GM12878 (cell line): Measurements from ENCODE around the gene DKK3. TPM values are rescaled to one million over a fixed set of nuclear protein-coding genes. Genes with fewer than 3 reads are reported as not detected.

Experiments
- ATAC-seq: fragments of 200-7000 bp; cut with Tn5 transposase; 3 replicates; pipeline ENCODE4 v1.9.1; 2020; ENCODE audit warnings: mild to moderate bottlenecking, moderate library complexity
- BruUV-seq: library from RNA; stranded (reverse); fragments of 400-500 nt; replicated peaks from 2 replicates; lab custom pipeline; 2021; lab: Mats Ljungman, UMichigan
- CTCF ChIA-PET: fragments of 300-600 bp; sonication (Branson Sonifier 250); formaldehyde crosslinking; extraction: SDS; loops from one replicate; lab custom pipeline; 2021; ENCODE audit warnings: inconsistent platforms; lab: Yijun Ruan, JAX
- POLR2A ChIA-PET: fragments of 350-600 bp; formaldehyde crosslinking; extraction: SDS; loops from one replicate; lab custom pipeline; 2021; ENCODE audit warnings: inconsistent platforms; lab: Charles Lee
- RAD21 ChIA-PET: fragments of 300-600 bp; sonication (Branson Sonifier 250); formaldehyde crosslinking; loops from one replicate; lab custom pipeline; 2023; ENCODE audit warnings: antibody characterized with exemption; ENCODE audit not compliant: unreplicated experiment; lab: Charles Lee
- SMC1A ChIA-PET: fragments of 300-600 bp; sonication (Branson Sonifier 250); formaldehyde crosslinking; loops from one replicate; lab custom pipeline; 2023; ENCODE audit not compliant: unreplicated experiment, uncharacterized antibody; lab: Charles Lee
- DNase-seq: peaks from one replicate; pipeline ENCODE4 v3.0.0-alpha.2; 2011; ENCODE audit warnings: low read depth, low spot score
- FAIRE-seq: peaks from 3 replicates; lab custom pipeline; 2011; peaks lifted over from hg19 to GRCh38; lab: Jason Lieb, UNC
- H2AFZ ChIP-seq: 2 replicates; pipeline ENCODE4 v1.6.0; 2011; ENCODE audit warnings: low read depth, low read length, control low read depth; ENCODE audit not compliant: control insufficient read depth
- H3K27ac ChIP-seq: 2 replicates; pipeline ENCODE4 v1.5.1; 2011; ENCODE audit warnings: control low read depth; ENCODE audit not compliant: control insufficient read depth, insufficient read depth
- H3K27me3 ChIP-seq, 2 experiments: replicated peaks in 1 of 2; 2 replicates each; pipeline versions ENCODE4 v1.6.0 to v1.6.1; 2011; ENCODE audit warnings: low read length in 1 of 2; ENCODE audit not compliant: control insufficient read depth in 2 of 2, insufficient read depth in 2 of 2
- H3K36me3 ChIP-seq, 2 experiments: 2 replicates each; pipeline ENCODE4 v1.5.1; 2011; ENCODE audit warnings: low read length in 1 of 2; ENCODE audit not compliant: control insufficient read depth in 2 of 2, insufficient read depth in 2 of 2
- H3K4me1 ChIP-seq: 2 replicates; pipeline ENCODE4 v1.6.1; 2011; ENCODE audit warnings: mild to moderate bottlenecking, low read length, moderate library complexity, mixed read lengths; ENCODE audit not compliant: control insufficient read depth, insufficient read depth
- H3K4me2 ChIP-seq: 2 replicates; pipeline ENCODE4 v1.6.0; 2011; ENCODE audit warnings: control low read depth; ENCODE audit not compliant: control insufficient read depth, insufficient read depth
- H3K4me3 ChIP-seq: fragments of 200-600 bp; sonication (generic); 2 replicates; pipeline ENCODE4 v1.5.1; 2016
- H3K79me2 ChIP-seq: 2 replicates; pipeline ENCODE4 v1.6.0; 2011; ENCODE audit warnings: low read length; ENCODE audit not compliant: control insufficient read depth, insufficient read depth
- H3K9ac ChIP-seq: 2 replicates; pipeline ENCODE4 v1.8.0; 2011; ENCODE audit warnings: low read length, control low read depth, mixed read lengths; ENCODE audit not compliant: control insufficient read depth, insufficient read depth
- H3K9me3 ChIP-seq: replicated peaks from 3 replicates; pipeline ENCODE4 v1.5.1; 2011; ENCODE audit warnings: mild to moderate bottlenecking, low read length; ENCODE audit not compliant: control insufficient read depth, insufficient read depth
- H4K20me1 ChIP-seq: 2 replicates; pipeline ENCODE4 v1.6.0; 2011; ENCODE audit not compliant: control insufficient read depth, insufficient read depth
- GABPA ChIP-seq: IDR thresholded peaks from 2 replicates; pipeline ENCODE4 v1.6.1; 2014; ENCODE audit warnings: antibody characterized with exemption, low read depth, mild to moderate bottlenecking, inconsistent platforms
- IKZF1 ChIP-seq: fragments of 450-650 bp; conservative IDR thresholded peaks from 2 replicates; pipeline ENCODE4 v1.6.1; 2017; ENCODE audit warnings: antibody characterized with exemption, mild to moderate bottlenecking
- JUND ChIP-seq: IDR thresholded peaks from 2 replicates; pipeline ENCODE4 v1.6.1; 2012; ENCODE audit warnings: low read depth, mild to moderate bottlenecking, low read length, improper control_type of control experiment, moderate library complexity
- NRF1 ChIP-seq: conservative IDR thresholded peaks from 2 replicates; pipeline ENCODE4 v1.6.1; 2011; ENCODE audit warnings: mild to moderate bottlenecking, low read depth, low read length, improper control_type of control experiment
- WRNIP1 ChIP-seq: IDR thresholded peaks from 2 replicates; pipeline ENCODE4 v1.6.1; 2011; ENCODE audit warnings: low read depth, low read length, improper control_type of control experiment, borderline replicate concordance
- ZZZ3 ChIP-seq: IDR thresholded peaks from 2 replicates; pipeline ENCODE4 v1.6.1; 2011; ENCODE audit warnings: low read depth; ENCODE audit not compliant: control insufficient read depth, insufficient read length
- in situ Hi-C: fragments of 300-500 bp; cut with MboI; formaldehyde crosslinking; loops from 9 replicates; pipeline ENCODE4 v1.14.3; 2018; ENCODE audit warnings: mixed read lengths
- intact Hi-C: fragments of 100-400 bp; cut with micrococcal nuclease; formaldehyde crosslinking; loops from one replicate; pipeline ENCODE4 v1.14.2; 2022; ENCODE audit not compliant: unreplicated experiment
- polyA plus RNA-seq, 11 experiments: library from polyadenylated mRNA; depleted of rRNA in 4 of 11; unstranded in 6 of 11; stranded (reverse) in 5 of 11; fragments of >200 nt; fragmentation: Nextera tagmentation in 4 of 11; fragmentation: Illumina TruSeq in 1 of 11; extraction: Ambion mirVana in 4 of 11; extraction: Trizol in 1 of 11; gene quantifications; 1 replicate in 1 of 11; 2 replicates in 10 of 11; pipeline versions ENCODE4 v1.2.1 to v1.2.3, GENCODE V29; 2011 to 2016; ENCODE audit warnings: inconsistent platforms in 2 of 11, missing spikeins in 2 of 11, low read depth in 1 of 11
- total RNA-seq, 4 experiments: library from RNA; depleted of rRNA in 3 of 4; stranded (reverse); fragments of >200 nt in 3 of 4; fragmentation: Illumina TruSeq in 1 of 4; extraction: Trizol in 1 of 4; gene quantifications; 2 replicates each; pipeline versions ENCODE4 v1.2.1 to v1.2.3, GENCODE V29; 2013 to 2021
- TF ChIP-seq, protein P1 (sequence below): fragments of 450-650 bp; IDR thresholded peaks from 2 replicates; pipeline ENCODE4 v1.6.1; 2017; ENCODE audit warnings: mild to moderate bottlenecking, moderate library complexity
- TF ChIP-seq, protein P2 (sequence below): IDR thresholded peaks from 2 replicates; pipeline ENCODE4 v1.6.1; 2011; ENCODE audit warnings: mild to moderate bottlenecking, low read depth, low read length, moderate library complexity; ENCODE audit not compliant: insufficient replicate concordance
- TF ChIP-seq, protein P3 (sequence below): fragments of 450-650 bp; IDR thresholded peaks from 2 replicates; pipeline ENCODE4 v1.6.1; 2014; ENCODE audit warnings: mild to moderate bottlenecking
- TF ChIP-seq, protein P4 (sequence below): fragments of 150-350 bp; IDR thresholded peaks from 2 replicates; pipeline ENCODE4 v1.6.1; 2016; ENCODE audit warnings: low read depth, low read length

DKK3 gene
- total and polyA plus RNA-seq, 10 of the 15 experiments (the other 5 are each of a cell fraction or from before 2014, with no cell fraction given), result 0.07 to 0.16 (median 0.15) TPM; not detected in 7

DNA sequence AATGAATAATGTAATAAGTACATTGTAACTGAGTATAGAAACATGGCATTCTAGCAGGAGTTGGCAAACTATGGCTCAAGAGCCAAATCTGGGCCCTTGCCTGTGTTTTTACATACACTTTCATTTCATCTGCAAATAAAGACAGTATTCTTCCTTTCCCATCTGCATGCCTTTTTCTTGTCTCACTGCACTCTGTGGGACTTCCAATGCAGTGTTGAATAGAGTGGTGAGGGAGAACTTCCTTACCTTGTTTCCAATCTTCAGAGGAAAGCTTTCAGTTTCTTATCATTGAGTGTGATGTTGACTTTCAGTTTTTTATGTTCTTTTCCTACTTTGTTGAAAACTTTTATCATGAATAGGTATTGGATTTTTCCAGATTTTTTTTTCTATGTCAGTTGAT, 84.6 kb downstream of the DKK3 start:
- H3K79me2 ChIP-seq, result no peaks in the 10 kb centered on the region
- H3K4me2 ChIP-seq, result no peak overlapping the region
- no peak overlapping the region for H3K27ac ChIP-seq
- ChIA-PET RAD21 (no interaction called here), SMC1A (no interaction called here), CTCF (no interaction called here)
- ATAC-seq (no peak), DNase-seq (no peak), FAIRE-seq (no peak)
- no peaks in the 10 kb centered on the region for H4K20me1 ChIP-seq
- in situ Hi-C loops, result no loop called here
- peaks cover 0 to 5% of the 10 kb centered on the region in 2 experiments; a peak in 1 of 4 replicates for H3K36me3 ChIP-seq
- no peak overlapping the region for H2AFZ ChIP-seq
- H3K9me3 ChIP-seq, result no peaks in the 10 kb centered on the region
- no TSS peak for BruUV-seq
- no peaks in the 10 kb centered on the region for H3K4me1 ChIP-seq
- TF ChIP-seq JUND (no peak), GABPA (no peak), WRNIP1 (no peak), ZZZ3 (no peak), NRF1 (no peak), IKZF1 (no peak)
- TF ChIP-seq, protein P1, sequence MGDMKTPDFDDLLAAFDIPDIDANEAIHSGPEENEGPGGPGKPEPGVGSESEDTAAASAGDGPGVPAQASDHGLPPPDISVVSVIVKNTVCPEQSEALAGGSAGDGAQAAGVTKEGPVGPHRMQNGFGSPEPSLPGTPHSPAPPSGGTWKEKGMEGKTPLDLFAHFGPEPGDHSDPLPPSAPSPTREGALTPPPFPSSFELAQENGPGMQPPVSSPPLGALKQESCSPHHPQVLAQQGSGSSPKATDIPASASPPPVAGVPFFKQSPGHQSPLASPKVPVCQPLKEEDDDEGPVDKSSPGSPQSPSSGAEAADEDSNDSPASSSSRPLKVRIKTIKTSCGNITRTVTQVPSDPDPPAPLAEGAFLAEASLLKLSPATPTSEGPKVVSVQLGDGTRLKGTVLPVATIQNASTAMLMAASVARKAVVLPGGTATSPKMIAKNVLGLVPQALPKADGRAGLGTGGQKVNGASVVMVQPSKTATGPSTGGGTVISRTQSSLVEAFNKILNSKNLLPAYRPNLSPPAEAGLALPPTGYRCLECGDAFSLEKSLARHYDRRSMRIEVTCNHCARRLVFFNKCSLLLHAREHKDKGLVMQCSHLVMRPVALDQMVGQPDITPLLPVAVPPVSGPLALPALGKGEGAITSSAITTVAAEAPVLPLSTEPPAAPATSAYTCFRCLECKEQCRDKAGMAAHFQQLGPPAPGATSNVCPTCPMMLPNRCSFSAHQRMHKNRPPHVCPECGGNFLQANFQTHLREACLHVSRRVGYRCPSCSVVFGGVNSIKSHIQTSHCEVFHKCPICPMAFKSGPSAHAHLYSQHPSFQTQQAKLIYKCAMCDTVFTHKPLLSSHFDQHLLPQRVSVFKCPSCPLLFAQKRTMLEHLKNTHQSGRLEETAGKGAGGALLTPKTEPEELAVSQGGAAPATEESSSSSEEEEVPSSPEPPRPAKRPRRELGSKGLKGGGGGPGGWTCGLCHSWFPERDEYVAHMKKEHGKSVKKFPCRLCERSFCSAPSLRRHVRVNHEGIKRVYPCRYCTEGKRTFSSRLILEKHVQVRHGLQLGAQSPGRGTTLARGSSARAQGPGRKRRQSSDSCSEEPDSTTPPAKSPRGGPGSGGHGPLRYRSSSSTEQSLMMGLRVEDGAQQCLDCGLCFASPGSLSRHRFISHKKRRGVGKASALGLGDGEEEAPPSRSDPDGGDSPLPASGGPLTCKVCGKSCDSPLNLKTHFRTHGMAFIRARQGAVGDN, result no peak
- TF ChIP-seq, protein P2, sequence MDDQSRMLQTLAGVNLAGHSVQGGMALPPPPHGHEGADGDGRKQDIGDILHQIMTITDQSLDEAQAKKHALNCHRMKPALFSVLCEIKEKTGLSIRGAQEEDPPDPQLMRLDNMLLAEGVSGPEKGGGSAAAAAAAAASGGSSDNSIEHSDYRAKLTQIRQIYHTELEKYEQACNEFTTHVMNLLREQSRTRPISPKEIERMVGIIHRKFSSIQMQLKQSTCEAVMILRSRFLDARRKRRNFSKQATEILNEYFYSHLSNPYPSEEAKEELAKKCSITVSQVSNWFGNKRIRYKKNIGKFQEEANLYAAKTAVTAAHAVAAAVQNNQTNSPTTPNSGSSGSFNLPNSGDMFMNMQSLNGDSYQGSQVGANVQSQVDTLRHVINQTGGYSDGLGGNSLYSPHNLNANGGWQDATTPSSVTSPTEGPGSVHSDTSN, result no peak
- TF ChIP-seq, protein P3, sequence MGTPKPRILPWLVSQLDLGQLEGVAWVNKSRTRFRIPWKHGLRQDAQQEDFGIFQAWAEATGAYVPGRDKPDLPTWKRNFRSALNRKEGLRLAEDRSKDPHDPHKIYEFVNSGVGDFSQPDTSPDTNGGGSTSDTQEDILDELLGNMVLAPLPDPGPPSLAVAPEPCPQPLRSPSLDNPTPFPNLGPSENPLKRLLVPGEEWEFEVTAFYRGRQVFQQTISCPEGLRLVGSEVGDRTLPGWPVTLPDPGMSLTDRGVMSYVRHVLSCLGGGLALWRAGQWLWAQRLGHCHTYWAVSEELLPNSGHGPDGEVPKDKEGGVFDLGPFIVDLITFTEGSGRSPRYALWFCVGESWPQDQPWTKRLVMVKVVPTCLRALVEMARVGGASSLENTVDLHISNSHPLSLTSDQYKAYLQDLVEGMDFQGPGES, result no peak
- TF ChIP-seq, protein P4, sequence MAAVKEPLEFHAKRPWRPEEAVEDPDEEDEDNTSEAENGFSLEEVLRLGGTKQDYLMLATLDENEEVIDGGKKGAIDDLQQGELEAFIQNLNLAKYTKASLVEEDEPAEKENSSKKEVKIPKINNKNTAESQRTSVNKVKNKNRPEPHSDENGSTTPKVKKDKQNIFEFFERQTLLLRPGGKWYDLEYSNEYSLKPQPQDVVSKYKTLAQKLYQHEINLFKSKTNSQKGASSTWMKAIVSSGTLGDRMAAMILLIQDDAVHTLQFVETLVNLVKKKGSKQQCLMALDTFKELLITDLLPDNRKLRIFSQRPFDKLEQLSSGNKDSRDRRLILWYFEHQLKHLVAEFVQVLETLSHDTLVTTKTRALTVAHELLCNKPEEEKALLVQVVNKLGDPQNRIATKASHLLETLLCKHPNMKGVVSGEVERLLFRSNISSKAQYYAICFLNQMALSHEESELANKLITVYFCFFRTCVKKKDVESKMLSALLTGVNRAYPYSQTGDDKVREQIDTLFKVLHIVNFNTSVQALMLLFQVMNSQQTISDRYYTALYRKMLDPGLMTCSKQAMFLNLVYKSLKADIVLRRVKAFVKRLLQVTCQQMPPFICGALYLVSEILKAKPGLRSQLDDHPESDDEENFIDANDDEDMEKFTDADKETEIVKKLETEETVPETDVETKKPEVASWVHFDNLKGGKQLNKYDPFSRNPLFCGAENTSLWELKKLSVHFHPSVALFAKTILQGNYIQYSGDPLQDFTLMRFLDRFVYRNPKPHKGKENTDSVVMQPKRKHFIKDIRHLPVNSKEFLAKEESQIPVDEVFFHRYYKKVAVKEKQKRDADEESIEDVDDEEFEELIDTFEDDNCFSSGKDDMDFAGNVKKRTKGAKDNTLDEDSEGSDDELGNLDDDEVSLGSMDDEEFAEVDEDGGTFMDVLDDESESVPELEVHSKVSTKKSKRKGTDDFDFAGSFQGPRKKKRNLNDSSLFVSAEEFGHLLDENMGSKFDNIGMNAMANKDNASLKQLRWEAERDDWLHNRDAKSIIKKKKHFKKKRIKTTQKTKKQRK, result no peak
- TF ChIP-seq, all 136 proteins: peak for 0
- H3K27me3 ChIP-seq, result no peaks in the 10 kb centered on the region
- intact Hi-C loops, result no loop called here
- no peak overlapping the region for H3K9ac ChIP-seq
- POLR2A ChIA-PET, result no interaction called here
- H3K4me3 ChIP-seq, result no peak overlapping the region
